PC-3 (cell line): ENCODE data around the gene ZNF622. TPM values are rescaled to one million over a fixed set of nuclear protein-coding genes. Genes with fewer than 3 reads are reported as not detected.

Experiments
- ATAC-seq: fragments of 200-7000 bp; cut with Tn5 transposase; 2 replicates; pipeline ENCODE4 v1.9.1; 2020; ENCODE audit warnings: mild to moderate bottlenecking, moderate library complexity
- BruUV-seq: library from RNA; stranded (reverse); fragments of 400-500 nt; replicated peaks from 2 replicates; lab custom pipeline; 2021; lab: Mats Ljungman, UMichigan
- CTCF ChIA-PET: fragments of 300-600 bp; sonication (Branson Sonifier 250); formaldehyde crosslinking; loops from one replicate; lab custom pipeline; 2022; ENCODE audit warnings: antibody characterized with exemption; lab: Charles Lee
- POLR2A ChIA-PET: fragments of 300-600 bp; sonication (Branson Sonifier 250); formaldehyde crosslinking; loops from one replicate; lab custom pipeline; 2022; ENCODE audit warnings: antibody characterized with exemption; ENCODE audit not compliant: unreplicated experiment; lab: Charles Lee
- DNase-seq: peaks from one replicate; pipeline ENCODE4 v3.0.0-alpha.2; 2015
- H2AFZ ChIP-seq: fragments of 300-600 bp; sonication (generic); 2 replicates; pipeline ENCODE4 v1.6.0; 2016; ENCODE audit warnings: antibody characterized with exemption, low read length
- H3F3A ChIP-seq: fragments of 300-600 bp; sonication (generic); one replicate; pipeline ENCODE4 v1.6.0; 2017; ENCODE audit warnings: antibody characterized with exemption, low read length, control low read depth, mild to moderate bottlenecking; ENCODE audit not compliant: unreplicated experiment
- H3K27ac ChIP-seq: fragments of 300-600 bp; sonication (generic); 2 replicates; pipeline ENCODE4 v1.5.1; 2016; ENCODE audit warnings: mild to moderate bottlenecking, low read length
- H3K27me3 ChIP-seq: fragments of 300-600 bp; sonication (generic); 2 replicates; pipeline ENCODE4 v1.6.1; 2016; ENCODE audit warnings: low read length, mixed read lengths
- H3K36me3 ChIP-seq: fragments of 300-600 bp; sonication (generic); 2 replicates; pipeline ENCODE4 v1.6.1; 2016; ENCODE audit warnings: low read depth, mixed run types, low read length, mixed read lengths
- H3K4me1 ChIP-seq: fragments of 300-600 bp; sonication (generic); 2 replicates; pipeline ENCODE4 v1.5.1; 2016; ENCODE audit warnings: low read length; ENCODE audit not compliant: insufficient read depth
- H3K4me2 ChIP-seq: fragments of 300-600 bp; sonication (generic); 2 replicates; pipeline ENCODE4 v1.6.0; 2016; ENCODE audit warnings: low read length
- H3K4me3 ChIP-seq: fragments of 300-600 bp; sonication (generic); 2 replicates; pipeline ENCODE4 v1.5.1; 2016; ENCODE audit warnings: mild to moderate bottlenecking, low read length, mixed read lengths
- H3K79me2 ChIP-seq: fragments of 300-600 bp; sonication (generic); 2 replicates; pipeline ENCODE4 v1.6.1; 2017; ENCODE audit warnings: low read length, mixed read lengths
- H3K9ac ChIP-seq: fragments of 300-600 bp; sonication (generic); 2 replicates; pipeline ENCODE4 v1.6.0; 2016; ENCODE audit warnings: mild to moderate bottlenecking, low read length
- H3K9me2 ChIP-seq: fragments of 300-600 bp; sonication (generic); replicated peaks from 2 replicates; pipeline ENCODE4 v1.6.1; 2016; ENCODE audit warnings: mixed run types, low read length, mixed read lengths
- H3K9me3 ChIP-seq: fragments of 300-600 bp; sonication (generic); 2 replicates; pipeline ENCODE4 v1.6.1; 2016; ENCODE audit warnings: low read length, mixed read lengths
- H4K20me1 ChIP-seq: fragments of 300-600 bp; sonication (generic); 2 replicates; pipeline ENCODE4 v1.6.1; 2016; ENCODE audit warnings: low read length, mixed read lengths
- EZH2 ChIP-seq: fragments of 300-600 bp; sonication (generic); IDR thresholded peaks from one replicate; pipeline ENCODE4 v1.6.1; 2017; ENCODE audit warnings: antibody characterized with exemption, mild to moderate bottlenecking, low read length; ENCODE audit not compliant: unreplicated experiment
- EZH2phosphoT487 ChIP-seq: fragments of 300-600 bp; sonication (generic); IDR thresholded peaks from 2 replicates; pipeline ENCODE4 v1.6.1; 2018; ENCODE audit warnings: mild to moderate bottlenecking, antibody characterized with exemption, low read length, borderline replicate concordance
- intact Hi-C: fragments of 100-400 bp; cut with micrococcal nuclease; formaldehyde crosslinking; loops from 2 replicates; pipeline ENCODE4 v1.9.0; 2023
- total RNA-seq: library from RNA; depleted of rRNA; stranded (reverse); fragments of >200 nt; gene quantifications from 2 replicates; pipeline ENCODE4 v1.2.3, GENCODE V29; 2014
- TF ChIP-seq, protein P1 (sequence below): fragments of 300-600 bp; sonication (generic); conservative IDR thresholded peaks from 2 replicates; pipeline ENCODE4 v1.5.1; 2017; ENCODE audit warnings: antibody characterized with exemption, low read depth, mild to moderate bottlenecking, low read length

Gene ZNF622
- total RNA-seq, 1 experiment from 2014 or later: 76.9 TPM

DNA sequence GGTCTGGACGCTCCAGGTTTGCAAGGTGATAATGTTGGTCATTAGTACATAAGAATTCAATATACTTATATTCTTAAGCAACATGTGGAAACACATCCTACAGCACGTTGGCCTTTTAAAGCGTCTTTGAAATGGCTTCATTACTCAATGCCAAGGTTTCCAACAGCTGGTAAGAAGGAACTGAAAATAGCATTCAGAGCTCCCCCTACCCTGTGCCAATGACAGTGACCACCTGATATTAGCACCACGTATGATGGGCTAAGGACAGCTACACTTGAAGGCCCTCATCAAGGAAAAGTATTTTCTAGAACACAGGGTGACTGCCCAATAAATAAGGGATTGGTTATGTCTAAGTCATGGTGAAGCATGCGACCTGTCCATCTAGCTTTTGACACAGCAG, 9.9 kb downstream of the ZNF622 start:
- TF ChIP-seq EZH2phosphoT487 (no peak), EZH2 (no peak)
- TF ChIP-seq, protein P1, sequence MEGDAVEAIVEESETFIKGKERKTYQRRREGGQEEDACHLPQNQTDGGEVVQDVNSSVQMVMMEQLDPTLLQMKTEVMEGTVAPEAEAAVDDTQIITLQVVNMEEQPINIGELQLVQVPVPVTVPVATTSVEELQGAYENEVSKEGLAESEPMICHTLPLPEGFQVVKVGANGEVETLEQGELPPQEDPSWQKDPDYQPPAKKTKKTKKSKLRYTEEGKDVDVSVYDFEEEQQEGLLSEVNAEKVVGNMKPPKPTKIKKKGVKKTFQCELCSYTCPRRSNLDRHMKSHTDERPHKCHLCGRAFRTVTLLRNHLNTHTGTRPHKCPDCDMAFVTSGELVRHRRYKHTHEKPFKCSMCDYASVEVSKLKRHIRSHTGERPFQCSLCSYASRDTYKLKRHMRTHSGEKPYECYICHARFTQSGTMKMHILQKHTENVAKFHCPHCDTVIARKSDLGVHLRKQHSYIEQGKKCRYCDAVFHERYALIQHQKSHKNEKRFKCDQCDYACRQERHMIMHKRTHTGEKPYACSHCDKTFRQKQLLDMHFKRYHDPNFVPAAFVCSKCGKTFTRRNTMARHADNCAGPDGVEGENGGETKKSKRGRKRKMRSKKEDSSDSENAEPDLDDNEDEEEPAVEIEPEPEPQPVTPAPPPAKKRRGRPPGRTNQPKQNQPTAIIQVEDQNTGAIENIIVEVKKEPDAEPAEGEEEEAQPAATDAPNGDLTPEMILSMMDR: no peak
- no peak overlapping the region for H3K9ac ChIP-seq
- DNase-seq (no peak), ATAC-seq (no peak)
- H3K4me1 ChIP-seq: peaks cover 12% of the 10 kb centered on the region
- peaks cover 84% of the 10 kb centered on the region for H3K36me3 ChIP-seq
- POLR2A ChIA-PET: no interaction called here
- CTCF ChIA-PET: interaction anchor here (0.6 to 1.3 kb wide), 3 partner anchors 19 to 29 kb away, joined by 3 read pairs; no protein-coding TSS in a partner anchor
- H3K4me3 ChIP-seq: no peak overlapping the region
- peaks cover 13% of the 10 kb centered on the region; the same call in 1 of the 2 replicates for H4K20me1 ChIP-seq
- H3K9me2 ChIP-seq: no peaks in the 10 kb centered on the region
- H3K9me3 ChIP-seq: no peaks in the 10 kb centered on the region
- intact Hi-C loops: loop anchor here (2.0 kb wide), 1 partner anchor 295 kb away; no protein-coding TSS in a partner anchor
- H3K27me3 ChIP-seq: no peaks in the 10 kb centered on the region
- no TSS peak for BruUV-seq
- H3K27ac ChIP-seq: peak overlapping the region; percentile 42
- no peak overlapping the region for H2AFZ ChIP-seq
- H3K4me2 ChIP-seq: peak overlapping the region; percentile 5; the same call in 1 of the 2 replicates
- peaks cover 43% of the 10 kb centered on the region for H3K79me2 ChIP-seq
- no peaks in the 10 kb centered on the region for H3F3A ChIP-seq

GRCh38 chr5:16454686-16455085, 10.9 kb downstream of the ZNF622 start:
- TF ChIP-seq EZH2 (no peak), EZH2phosphoT487 (no peak)
- TF ChIP-seq, protein P1: no peak
- H3K27ac ChIP-seq: no peak overlapping the region
- H3K79me2 ChIP-seq: peaks cover 33% of the 10 kb centered on the region
- intact Hi-C loops: no loop called here
- peaks cover 12% of the 10 kb centered on the region for H3K4me1 ChIP-seq
- no TSS peak for BruUV-seq
- H3K9ac ChIP-seq: no peak overlapping the region
- no peak for DNase-seq
- no peaks in the 10 kb centered on the region for H3F3A ChIP-seq
- no peaks in the 10 kb centered on the region for H3K9me3 ChIP-seq
- H3K4me3 ChIP-seq: no peak overlapping the region
- no peak overlapping the region for H2AFZ ChIP-seq
- POLR2A ChIA-PET: no interaction called here
- CTCF ChIA-PET: no interaction called here
- H3K4me2 ChIP-seq: no peak overlapping the region
- no peaks in the 10 kb centered on the region for H3K9me2 ChIP-seq
- H4K20me1 ChIP-seq: 0 out of 2 replicates have a peak, but pooled peaks cover 11% of the 10 kb centered on the region
- no peaks in the 10 kb centered on the region for H3K27me3 ChIP-seq
- no peak for ATAC-seq
- peaks cover 84% of the 10 kb centered on the region for H3K36me3 ChIP-seq

- Histone ChIP-seq H3K79me2 (peaks cover 26% of the 10 kb centered on the region), H2AFZ (no peak overlapping the region), H3K4me3 (no peak overlapping the region), H4K20me1 (0 out of 2 replicates have a peak, but pooled peaks cover 11% of the 10 kb centered on the region), H3K9me3 (no peaks in the 10 kb centered on the region), H3F3A (no peaks in the 10 kb centered on the region), H3K4me2 (no peak overlapping the region), H3K9me2 (no peaks in the 10 kb centered on the region), H3K27me3 (no peaks in the 10 kb centered on the region), H3K4me1 (peaks cover 12% of the 10 kb centered on the region), H3K9ac (no peak overlapping the region), H3K27ac (no peak overlapping the region), H3K36me3 (peaks cover 84% of the 10 kb centered on the region)
- ChIA-PET POLR2A (no interaction called here), CTCF (no interaction called here)
- intact Hi-C loops: no loop called here
- BruUV-seq: no TSS peak
- TF ChIP-seq EZH2 (no peak), EZH2phosphoT487 (no peak)
- TF ChIP-seq, protein P1: peak; percentile 30; the same call in 1 of the 2 replicates
- no peak for ATAC-seq
- DNase-seq: no peak
Observed at GRCh38 chr5:16453609-16454008, 12.0 kb downstream of the ZNF622 start.
